CD4-positive, alpha-beta T cell treated with Interleukin-17A for 1 hour (primary cell): Measurements from ENCODE around the gene ZNF783.
"Not testable (repeated sequence)": the region's sequence is repeated elsewhere in the genome, so short reads cannot be mapped to it uniquely, and the experiment has no call there.

Experiments
- DNase-seq: peaks from one replicate; pipeline ENCODE4 v3.0.0-alpha.2; 2020

Gene ZNF783

GRCh38 chr7:149306854-149307253 lies 44.9 kb downstream of the ZNF783 start:
- no peak for DNase-seq

- no peak for DNase-seq
Measured at GRCh38 chr7:149307775-149308501, 45.9 kb downstream of the ZNF783 start.

- peak; percentile 45 for DNase-seq
Measured at GRCh38 chr7:149310113-149310836, 48.3 kb downstream of the ZNF783 start.

- no peak for DNase-seq
Measured at GRCh38 chr7:149310990-149311573, 49.1 kb downstream of the ZNF783 start.

- DNase-seq, result no peak
Measured at GRCh38 chr7:149313981-149314380, 52.0 kb downstream of the ZNF783 start.

- no peak for DNase-seq
Measured at GRCh38 chr7:149316606-149317005, 54.6 kb downstream of the ZNF783 start.

- no peak for DNase-seq
Measured at GRCh38 chr7:149317496-149317895, 55.5 kb downstream of the ZNF783 start.

- DNase-seq, result no peak
Measured at GRCh38 chr7:149317986-149318672, 56.1 kb downstream of the ZNF783 start.

- no peak for DNase-seq
Measured at GRCh38 chr7:149319376-149319775, 57.4 kb downstream of the ZNF783 start.

- no peak for DNase-seq
Measured at GRCh38 chr7:149320313-149321124, 58.5 kb downstream of the ZNF783 start.

- not testable (repeated sequence) for DNase-seq
Measured at GRCh38 chr7:149321125-149321905, 59.3 kb downstream of the ZNF783 start.

GRCh38 chr7:149321978-149322541 lies 60.1 kb downstream of the ZNF783 start:
- DNase-seq, result no peak

GRCh38 chr7:149322737-149323136 lies 60.7 kb downstream of the ZNF783 start:
- no peak for DNase-seq

- no peak for DNase-seq
Measured at GRCh38 chr7:149325248-149325647, 63.3 kb downstream of the ZNF783 start.

GRCh38 chr7:149329265-149329664 lies 67.3 kb downstream of the ZNF783 start:
- DNase-seq, result no peak

- no peak for DNase-seq
Measured at GRCh38 chr7:149329766-149330334, 67.9 kb downstream of the ZNF783 start.

- no peak for DNase-seq
Measured at GRCh38 chr7:149330914-149331567, 69.0 kb downstream of the ZNF783 start.

GRCh38 chr7:149332602-149333320 lies 70.8 kb downstream of the ZNF783 start:
- not testable (repeated sequence) for DNase-seq

GRCh38 chr7:149333321-149333717 lies 71.3 kb downstream of the ZNF783 start:
- no peak for DNase-seq

GRCh38 chr7:149334219-149334618 lies 72.2 kb downstream of the ZNF783 start:
- DNase-seq, result no peak
